Activated effector memory CD4-positive, alpha-beta T cell treated with Interleukin-2 at 50 U/mL for 16 hours (primary cell): ENCODE results near the gene MISP.
A peak's percentile ranks its signal among the peaks of the same experiment; 100 is the strongest.

Experiments
- DNase-seq: peaks from one replicate; pipeline ENCODE4 v3.0.0-alpha.2; 2020

The MISP gene

GRCh38 chr19:798415-799075 is 47.6 kb downstream of the MISP start:
- no peak for DNase-seq

- peak; percentile 20 for DNase-seq
Observed at GRCh38 chr19:799076-799881, 48.4 kb downstream of the MISP start.

- DNase-seq, result no peak
Observed at GRCh38 chr19:800360-801029, 49.6 kb downstream of the MISP start.

DNA sequence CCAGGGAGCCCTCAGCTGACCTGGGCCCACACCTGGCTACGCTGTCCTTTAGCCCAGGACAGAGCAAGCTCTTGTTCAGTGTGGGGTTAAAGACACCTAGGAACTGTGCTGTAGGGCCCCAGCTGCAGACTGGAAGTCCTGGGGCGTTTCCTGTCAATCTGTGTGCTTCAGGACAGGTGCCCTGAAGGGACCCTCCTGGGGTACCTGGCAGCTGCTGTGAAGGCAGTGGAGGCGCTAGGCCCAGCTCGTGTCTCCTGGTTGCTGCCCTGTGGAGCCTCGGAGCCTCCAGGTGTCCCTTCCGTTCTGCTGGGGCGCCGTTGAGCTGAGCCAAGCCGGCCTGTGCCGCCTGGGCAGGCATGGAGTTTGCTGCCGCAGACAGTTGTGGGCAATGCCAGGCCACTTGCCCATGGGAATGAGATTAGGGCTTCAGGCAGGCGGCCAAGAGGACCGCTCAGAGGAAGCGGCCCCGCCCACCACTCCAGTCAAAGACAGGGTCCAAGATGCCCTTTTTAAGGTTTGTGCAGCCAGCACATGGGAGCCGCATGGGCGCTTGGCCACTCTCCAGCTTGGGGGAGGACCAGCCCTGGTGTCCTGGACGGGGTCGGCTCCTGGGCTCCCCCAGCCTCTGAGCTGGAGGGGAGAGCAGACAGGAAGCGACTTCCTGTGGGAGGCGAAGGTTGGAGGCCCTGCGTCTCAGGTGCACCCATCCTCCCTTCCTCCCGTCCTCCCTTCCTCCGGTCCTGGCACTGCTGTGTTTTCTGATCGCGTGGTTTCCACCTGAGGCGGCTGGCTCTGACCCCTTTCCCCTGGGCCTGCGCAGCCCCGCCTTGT is 50.3 kb downstream of the MISP start:
- DNase-seq, result no peak

DNA sequence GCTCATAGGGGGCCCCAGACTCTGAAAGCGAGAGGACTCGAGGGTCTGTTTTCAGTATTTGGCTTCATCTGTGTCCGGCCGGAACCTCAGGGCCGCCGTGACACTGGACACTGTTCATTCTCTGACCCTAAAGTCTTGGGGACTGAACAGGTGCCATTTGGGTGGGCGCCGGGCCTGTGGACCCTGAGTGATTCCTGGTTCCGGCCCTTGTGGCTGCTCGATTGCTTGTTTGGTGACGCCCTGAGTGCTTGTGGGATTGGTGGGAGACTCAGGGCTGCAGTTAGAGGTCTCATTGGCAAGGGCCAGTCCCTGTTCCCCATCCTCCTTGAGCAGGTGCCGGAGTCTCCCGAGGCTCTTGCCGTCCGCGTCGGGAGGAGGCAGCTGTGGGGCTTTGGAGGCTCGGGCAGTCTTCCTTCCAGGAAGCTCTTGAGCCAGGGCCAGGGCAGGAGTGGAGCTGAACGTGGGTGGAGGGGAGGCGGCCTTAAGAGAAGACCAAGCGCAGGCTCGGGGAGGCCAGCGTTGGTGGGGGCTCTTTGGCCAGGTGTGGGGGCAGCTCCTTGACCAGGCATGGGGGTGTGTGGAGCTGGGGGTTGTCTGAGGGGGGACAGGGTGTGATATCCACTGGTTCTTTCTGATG is 51.1 kb downstream of the MISP start:
- no peak for DNase-seq

DNA sequence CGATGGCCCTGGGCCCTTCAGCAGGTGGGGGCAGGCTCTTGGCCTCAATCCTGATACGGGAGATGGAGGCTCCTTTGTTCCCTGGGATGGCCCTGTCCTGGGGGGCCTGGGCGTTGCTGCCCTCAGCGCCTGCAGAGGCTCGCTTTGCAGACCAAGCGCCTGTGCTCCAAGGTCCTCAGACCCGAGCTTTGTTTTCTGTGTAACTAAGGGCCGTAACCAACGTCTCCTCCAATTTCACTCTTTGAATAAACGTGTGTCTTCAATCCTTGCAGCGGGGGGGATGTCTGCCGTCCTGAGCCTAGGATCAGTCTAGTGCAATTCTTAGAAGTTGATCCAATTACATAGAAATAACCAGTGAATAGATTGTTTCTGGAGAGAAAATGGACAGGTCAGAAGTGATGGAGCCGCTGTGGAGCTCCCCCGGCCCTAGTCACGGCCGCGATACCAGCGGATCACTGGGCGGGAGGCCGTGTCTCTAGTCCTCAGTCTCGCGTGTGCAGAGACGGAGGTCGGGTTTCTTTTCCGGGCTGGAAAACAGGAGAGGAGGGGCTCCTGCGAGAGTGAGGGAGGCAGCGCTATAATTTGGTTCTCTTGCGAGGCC is 51.7 kb downstream of the MISP start:
- no peak for DNase-seq

GRCh38 chr19:803099-803561 is 52.2 kb downstream of the MISP start:
- no peak for DNase-seq

DNA sequence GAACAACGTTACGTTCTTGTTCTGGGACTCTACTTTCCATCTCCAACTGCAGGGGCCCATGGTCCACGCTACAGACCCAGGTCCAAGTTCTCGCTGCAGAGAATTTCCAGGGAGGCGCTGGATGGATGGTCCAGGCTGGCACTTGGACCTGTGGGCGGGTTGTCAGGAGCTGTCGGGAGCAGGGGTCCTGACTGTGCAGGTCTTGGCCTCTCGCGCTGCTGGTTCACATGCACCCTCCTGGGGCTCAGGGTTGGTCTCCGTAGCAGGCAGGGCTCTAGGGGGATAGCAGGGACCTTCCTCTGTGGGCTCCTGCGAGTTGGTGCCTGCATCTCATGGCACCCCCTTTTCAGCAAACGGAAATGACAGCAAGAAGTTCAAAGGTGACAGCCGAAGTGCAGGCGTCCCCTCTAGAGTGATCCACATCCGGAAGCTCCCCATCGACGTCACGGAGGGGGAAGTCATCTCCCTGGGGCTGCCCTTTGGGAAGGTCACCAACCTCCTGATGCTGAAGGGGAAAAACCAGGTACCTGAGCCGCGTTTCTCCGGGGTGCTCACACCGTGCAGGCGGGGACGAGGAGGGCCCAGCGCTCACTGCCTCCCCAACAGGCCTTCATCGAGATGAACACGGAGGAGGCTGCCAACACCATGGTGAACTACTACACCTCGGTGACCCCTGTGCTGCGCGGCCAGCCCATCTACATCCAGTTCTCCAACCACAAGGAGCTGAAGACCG is 52.9 kb downstream of the MISP start:
- DNase-seq, result no peak

GRCh38 chr19:804419-805165 is 53.7 kb downstream of the MISP start:
- DNase-seq, result no peak

- DNase-seq, result no peak
Observed at GRCh38 chr19:805166-805551, 54.2 kb downstream of the MISP start.

DNA sequence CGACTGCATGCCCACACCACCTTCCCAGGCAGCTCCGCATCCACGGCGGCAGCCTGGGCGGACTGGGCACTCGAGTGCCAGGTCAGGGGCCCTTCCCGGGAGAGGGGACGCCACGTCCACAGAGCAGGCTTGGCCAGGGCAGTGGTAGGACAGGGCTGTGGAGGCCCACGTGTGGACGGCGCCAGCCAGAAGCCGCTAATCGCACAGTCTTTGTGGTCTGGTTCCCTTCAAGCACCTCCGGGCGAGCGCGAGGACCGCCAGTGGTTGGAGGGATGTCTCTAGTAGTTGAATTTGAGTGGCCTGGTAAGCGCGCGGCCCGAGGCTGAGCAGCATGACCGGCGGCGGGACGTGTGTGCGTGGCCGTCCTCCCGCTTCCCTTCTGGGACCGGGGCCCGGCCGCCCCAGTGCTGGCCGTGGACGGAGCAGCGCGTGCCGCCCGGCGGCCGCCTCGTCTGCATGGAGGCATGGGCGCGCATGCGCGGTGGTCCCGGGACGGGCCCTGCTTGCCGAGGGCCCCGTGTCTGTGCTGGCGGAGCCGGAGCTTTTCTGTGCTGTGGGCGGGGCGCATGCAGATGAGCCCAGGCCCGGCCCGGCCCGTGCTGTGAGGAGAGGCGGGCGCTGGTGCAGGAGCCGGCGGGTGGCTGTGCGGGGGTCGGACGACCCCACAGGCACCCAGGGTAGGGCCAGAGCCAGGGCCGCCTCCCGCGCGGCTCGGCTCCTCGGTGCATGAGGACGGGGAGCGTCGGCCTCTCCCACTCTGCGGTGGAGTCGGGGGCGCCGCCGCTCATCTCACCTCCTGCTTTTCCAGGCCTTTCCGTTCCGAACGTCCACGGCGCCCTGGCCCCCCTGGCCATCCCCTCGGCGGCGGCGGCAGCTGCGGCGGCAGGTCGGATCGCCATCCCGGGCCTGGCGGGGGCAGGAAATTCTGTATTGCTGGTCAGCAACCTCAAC is 55.0 kb downstream of the MISP start:
- DNase-seq, result no peak

DNA sequence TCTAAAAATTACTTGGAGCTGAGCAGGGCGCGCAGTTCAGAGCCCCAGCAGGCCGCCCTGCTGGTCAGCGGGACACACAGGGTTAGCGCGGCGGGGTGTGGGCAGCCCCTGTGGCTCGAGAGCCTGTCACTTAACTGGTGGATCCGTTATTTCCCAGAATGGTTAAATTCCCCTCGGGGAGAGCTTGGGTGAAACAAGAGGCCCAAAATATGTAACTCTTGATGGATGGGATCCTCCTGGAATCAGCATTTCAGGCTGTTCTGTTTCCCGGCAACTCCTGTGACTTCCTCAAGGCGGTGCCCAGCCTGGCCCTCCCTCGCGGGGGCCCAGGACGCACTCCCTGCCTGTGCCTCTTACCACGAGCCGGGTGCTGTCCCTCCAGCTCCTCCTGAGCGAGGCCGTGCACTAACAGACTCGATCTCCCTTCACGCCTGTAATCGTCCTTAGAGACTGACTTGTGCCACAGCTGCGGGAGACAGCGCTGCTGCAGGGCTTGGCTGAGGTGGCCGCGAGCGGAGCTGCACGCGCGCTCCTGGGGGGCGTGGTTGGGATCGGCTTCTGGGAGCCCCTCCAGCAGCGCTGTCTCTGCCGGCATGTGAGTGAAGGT is 56.0 kb downstream of the MISP start:
- DNase-seq, result no peak

GRCh38 chr19:807627-808422 is 56.9 kb downstream of the MISP start:
- no peak for DNase-seq

DNA sequence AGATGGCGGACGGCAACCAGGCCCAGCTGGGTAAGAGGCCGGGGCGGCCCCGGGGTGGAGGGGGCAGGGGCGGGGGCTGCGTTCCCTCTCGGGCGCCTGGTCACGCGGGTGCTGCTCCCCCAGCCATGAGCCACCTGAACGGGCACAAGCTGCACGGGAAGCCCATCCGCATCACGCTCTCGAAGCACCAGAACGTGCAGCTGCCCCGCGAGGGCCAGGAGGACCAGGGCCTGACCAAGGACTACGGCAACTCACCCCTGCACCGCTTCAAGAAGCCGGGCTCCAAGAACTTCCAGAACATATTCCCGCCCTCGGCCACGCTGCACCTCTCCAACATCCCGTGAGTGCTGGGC is 57.5 kb downstream of the MISP start:
- DNase-seq, result no peak

- no peak for DNase-seq
Observed at GRCh38 chr19:810077-810855, 59.4 kb downstream of the MISP start.

GRCh38 chr19:810883-811489 is 60.1 kb downstream of the MISP start:
- DNase-seq, result no peak

GRCh38 chr19:811506-812048 is 60.7 kb downstream of the MISP start:
- no peak for DNase-seq
